Left lobe of liver (tissue), 2 donors: Measurements from ENCODE around the gene SLC6A16. TPM values are rescaled to one million over a fixed set of nuclear protein-coding genes. Genes with fewer than 3 reads are reported as not detected.
"Not testable (repeated sequence)": the region's sequence is repeated elsewhere in the genome, so short reads cannot be mapped to it uniquely, and the experiment has no call there.

Source experiments
- ATAC-seq: fragments of 200-7000 bp; cut with Tn5 transposase; one replicate; pipeline ENCODE4 v1.9.1; 2020; ENCODE audit warnings: mild to moderate bottlenecking, moderate library complexity
- DNase-seq: peaks from one replicate; pipeline ENCODE4 v3.0.0-alpha.2; 2020; ENCODE audit warnings: low spot score
- total RNA-seq: library from RNA; stranded (reverse); gene quantifications from one replicate; pipeline ENCODE4 v1.2.1, GENCODE V29; 2021
- donor health status: DM: no; HTN: no; CAD: no; lungs with moderate emphysema.
- donor health status: DM: no; HTN: yes; CAD: no.

Gene SLC6A16
- total RNA-seq, 1 donor from 2014 or later = 2.4 TPM

- peak; percentile 42 for DNase-seq
- ATAC-seq = not testable (repeated sequence)
These were observed 7.9 kb upstream of the SLC6A16 start for GRCh38 chr19:49332691-49333417.

GRCh38 chr19:49331616-49332055 lies 6.6 kb upstream of the SLC6A16 start:
- DNase-seq (peak; percentile 79), ATAC-seq (peak; percentile 95)

- DNase-seq = peak; percentile 31
- not testable (repeated sequence) for ATAC-seq
These were observed 6.2 kb upstream of the SLC6A16 start for GRCh38 chr19:49331187-49331586.

GRCh38 chr19:49328741-49329140 lies 3.8 kb upstream of the SLC6A16 start:
- no peak for ATAC-seq

DNA sequence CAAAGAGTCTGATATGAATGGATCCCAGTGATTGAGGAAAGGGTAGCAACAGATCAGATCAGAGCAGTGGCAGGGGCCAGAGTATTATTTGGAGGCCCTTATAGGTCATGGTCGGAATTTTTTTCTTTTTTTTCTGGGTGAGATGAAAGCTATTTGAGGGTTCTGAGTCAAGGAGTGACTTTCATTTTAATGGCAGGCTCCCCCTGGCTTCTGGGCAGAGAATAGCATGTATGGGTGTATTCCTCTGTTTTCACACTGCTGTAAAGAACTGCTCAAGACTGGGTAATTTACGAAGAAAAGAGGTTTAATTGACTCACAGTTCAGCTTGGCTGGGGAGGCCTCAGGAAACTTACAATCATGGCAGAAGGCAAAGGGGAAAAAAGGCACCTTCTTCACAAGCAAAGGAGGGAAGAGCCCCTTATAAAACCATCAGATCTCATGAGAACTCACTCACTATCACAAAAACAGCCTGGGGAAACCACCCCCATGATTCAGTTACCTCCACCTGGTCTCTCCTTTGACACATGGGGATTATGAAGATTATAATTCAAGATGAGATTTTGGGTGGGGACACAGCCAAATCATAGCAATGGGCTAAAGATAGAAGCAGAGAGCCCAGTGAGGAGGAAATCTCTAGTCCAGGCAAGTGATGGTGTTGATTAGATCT lies 3.0 kb upstream of the SLC6A16 start:
- ATAC-seq (peak; percentile 54), DNase-seq (peak; percentile 35)

More at GRCh38 chr19:49328741-49329140, 3.8 kb upstream of the SLC6A16 start:
- DNase-seq = peak; percentile 30

- no peak for DNase-seq
- ATAC-seq = no peak
These were observed 1.2 kb upstream of the SLC6A16 start for GRCh38 chr19:49326165-49326704.

GRCh38 chr19:49325756-49326155 lies 765 bp upstream of the SLC6A16 start:
- DNase-seq = peak; percentile 4

DNA sequence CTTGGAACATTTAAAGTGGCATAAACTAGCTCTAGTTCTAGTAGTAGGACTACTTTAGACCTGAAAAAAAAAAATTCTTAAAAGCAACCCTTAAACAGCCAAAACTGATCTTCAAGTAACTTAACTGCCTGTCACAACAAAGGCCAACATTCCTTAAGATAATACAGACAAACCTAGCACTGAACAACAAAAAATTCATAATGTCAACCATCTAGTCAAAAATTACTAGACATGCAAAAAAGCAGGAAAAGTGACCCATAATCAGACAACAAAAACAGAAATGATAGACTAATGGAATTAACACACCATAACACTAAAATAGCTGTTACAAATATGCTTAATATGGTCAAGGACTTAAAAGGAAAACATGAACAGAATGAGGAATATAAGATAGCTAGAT lies 6.7 kb downstream of the SLC6A16 start:
- DNase-seq (no peak), ATAC-seq (no peak)

More at GRCh38 chr19:49325756-49326155, 765 bp upstream of the SLC6A16 start:
- not testable (repeated sequence) for ATAC-seq

DNA sequence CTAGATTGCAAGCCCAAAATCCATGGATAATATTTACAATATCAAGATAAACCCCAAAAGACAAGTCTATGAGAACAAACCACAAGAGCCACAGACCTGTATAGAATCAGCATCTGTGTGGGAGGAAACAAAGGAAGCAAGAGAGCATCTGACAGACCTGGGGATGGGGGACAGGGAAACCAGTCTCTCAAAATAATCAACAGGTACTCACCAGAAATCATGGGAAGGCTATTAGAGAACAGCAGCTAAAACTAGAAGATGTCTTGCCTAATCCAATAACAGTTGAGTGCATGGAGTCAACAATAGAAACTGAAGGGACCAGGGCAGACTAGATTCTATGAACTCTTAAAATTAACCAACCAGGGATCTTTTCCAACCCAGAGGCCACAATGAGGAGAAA lies 8.7 kb downstream of the SLC6A16 start:
- ATAC-seq = no peak
- no peak for DNase-seq

- ATAC-seq (no peak), DNase-seq (no peak)
These were observed 9.9 kb downstream of the SLC6A16 start for GRCh38 chr19:49315111-49315510.

DNA sequence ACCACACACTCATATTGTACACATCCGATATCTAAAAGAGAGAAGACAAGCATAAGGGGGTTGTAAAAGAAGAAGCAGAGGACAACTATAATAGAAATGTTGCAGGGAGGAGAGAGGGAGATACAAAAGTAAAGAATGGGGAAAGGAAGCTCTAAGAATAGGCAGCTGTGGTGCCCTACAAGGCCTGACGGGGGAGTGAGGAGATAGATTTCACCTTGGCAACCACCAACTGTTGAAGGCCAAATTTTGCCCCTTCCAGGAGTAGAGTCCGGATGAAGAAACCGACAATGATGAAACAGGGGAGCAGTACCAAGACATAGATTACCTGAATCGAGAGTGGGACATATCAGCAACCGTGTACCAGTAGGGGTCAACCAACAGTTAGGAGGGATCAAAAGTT lies 15.9 kb downstream of the SLC6A16 start:
- DNase-seq (no peak), ATAC-seq (no peak)

GRCh38 chr19:49306734-49307133 lies 18.3 kb downstream of the SLC6A16 start:
- not testable (repeated sequence) for DNase-seq, ATAC-seq

- DNase-seq = no peak
- no peak for ATAC-seq
These were observed 23.1 kb downstream of the SLC6A16 start for GRCh38 chr19:49301866-49302252.

GRCh38 chr19:49301165-49301865 lies 23.7 kb downstream of the SLC6A16 start:
- DNase-seq (peak; percentile 62), ATAC-seq (peak; percentile 91)

DNA sequence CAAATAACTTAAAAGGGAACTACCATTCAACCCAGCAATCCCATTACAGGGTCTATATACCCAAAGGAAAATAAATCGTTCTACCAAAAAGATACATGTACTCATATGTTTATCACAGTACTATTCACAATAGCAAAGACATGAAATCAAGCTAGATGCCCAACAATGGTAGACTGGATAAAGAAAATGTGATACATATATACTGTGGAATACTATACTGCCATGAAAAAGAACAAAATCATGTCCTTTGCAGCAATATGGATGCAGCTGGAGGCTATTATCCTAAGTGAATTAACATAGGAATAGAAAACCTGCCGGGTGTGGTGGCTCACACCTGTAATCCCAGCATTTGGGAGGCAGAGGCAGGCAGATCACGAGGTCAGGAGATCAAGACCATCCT lies 26.3 kb downstream of the SLC6A16 start:
- ATAC-seq = not testable (repeated sequence)

DNA sequence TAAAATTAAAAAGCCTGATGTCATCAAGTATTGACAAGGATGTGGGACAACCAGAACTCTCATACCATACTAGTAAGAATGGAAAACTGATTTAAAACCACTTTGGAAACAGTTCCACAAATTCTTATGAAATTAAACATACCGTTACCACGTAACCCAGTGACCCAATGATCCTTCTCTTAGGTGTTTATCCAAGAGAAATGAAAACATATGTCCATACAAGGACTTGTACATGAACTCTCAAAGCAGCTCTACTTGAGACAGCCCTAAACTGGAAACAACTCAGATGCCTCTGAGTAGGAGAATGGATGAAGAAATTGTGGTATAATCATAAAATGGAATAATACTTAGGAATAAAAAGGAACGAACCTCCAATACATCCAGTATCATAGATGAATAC lies 27.6 kb downstream of the SLC6A16 start:
- no peak for ATAC-seq
- DNase-seq = no peak

More for the DNA sequence above, 26.3 kb downstream of the SLC6A16 start:
- DNase-seq = not testable (repeated sequence)

DNA sequence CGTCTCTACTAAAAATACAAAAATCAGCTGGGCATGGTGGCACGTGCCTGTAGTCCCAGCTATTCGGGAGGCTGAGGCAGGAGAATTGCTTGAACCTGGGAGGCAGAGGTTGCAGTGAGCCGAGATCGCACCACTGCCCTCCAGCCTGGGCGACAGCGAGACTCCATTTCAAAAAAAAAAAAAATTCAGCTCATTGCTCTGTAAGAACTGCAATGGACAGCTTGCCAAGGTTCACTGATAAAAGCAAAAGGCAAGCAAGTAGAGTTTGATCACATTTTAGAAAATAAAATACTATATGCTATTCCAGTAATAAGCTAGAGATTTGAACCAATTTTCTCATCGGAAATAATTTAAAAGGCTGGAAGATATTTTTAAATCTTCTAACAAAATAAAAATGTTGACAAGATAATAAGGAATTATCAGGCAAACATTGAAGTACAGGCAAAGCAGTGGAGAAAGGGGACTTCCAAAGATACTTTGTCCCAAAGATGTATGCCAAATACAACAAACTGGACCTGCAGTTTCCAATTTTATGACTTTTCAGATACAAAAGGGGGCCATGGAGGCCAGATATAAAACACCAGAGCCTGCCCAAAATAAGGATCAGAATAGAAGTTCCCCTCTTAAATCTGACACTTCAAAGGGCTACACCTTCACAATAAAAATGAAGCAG lies 29.6 kb downstream of the SLC6A16 start:
- peak; percentile 78 for ATAC-seq

DNA sequence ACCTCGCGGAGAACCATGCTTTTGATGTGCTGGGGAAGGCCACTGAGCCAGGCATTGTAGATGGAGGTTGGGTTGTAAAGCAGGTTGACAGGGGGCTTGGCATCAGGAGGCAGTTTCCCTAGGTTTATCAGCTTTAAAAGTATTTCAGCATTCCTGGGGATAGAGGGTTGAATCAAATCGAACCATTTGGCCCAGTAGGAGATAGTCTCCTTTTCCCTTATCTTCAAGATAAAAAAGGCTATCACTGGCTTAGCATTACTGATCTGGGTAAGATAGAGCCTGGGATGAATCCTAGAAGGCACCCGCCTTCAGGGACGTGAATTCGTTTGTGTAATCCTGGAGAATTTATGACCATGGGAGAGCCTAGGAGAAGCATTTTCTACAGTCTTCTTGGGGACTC lies 30.6 kb downstream of the SLC6A16 start:
- ATAC-seq (no peak), DNase-seq (no peak)

More for the DNA sequence above, 29.6 kb downstream of the SLC6A16 start:
- no peak for DNase-seq

DNA sequence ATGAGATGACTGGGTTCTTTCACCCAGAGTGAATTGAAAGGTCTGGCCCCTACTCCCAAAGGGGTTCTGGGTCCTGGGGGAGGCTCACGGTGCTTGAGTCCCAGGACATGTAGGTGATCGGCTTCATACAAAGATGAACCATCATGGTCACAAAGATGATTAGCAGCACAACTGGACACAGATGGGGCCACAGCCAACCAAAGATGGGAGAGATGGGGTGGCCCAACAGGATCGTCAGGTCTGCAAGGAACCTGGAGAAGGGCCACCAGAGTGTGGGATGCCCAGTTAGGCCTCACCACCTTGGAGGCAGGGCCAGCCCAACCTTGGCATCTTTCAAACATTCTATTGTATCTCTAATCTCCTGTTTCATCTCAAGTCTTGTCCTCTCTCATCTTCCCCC lies 34.5 kb downstream of the SLC6A16 start:
- DNase-seq = no peak
- no peak for ATAC-seq

DNA sequence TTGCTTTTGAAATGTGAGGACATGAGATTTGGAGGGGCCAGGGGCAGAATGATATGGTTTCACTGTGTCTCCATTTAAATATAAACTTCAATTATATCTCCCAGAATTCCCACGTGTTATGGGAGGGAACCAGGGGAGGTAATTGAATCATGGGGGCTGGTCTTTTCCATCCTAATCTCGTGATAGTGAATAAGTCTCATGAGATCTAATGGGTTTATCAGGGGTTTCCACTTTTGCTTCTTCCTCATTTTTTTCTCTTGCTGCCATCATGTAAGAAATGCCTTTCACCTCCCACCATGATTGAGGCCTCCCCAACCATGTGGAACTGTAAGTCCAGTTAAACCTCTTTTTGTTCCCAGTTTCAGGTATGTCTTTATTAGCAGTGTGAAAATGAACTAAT lies 35.7 kb downstream of the SLC6A16 start:
- ATAC-seq, DNase-seq: not testable (repeated sequence)

GRCh38 chr19:49288205-49288604 lies 36.8 kb downstream of the SLC6A16 start:
- not testable (repeated sequence) for ATAC-seq, DNase-seq
